HG03439 (cell line): ENCODE results near the gene CCDC97.

ENCODE experiments used
- ATAC-seq: cut with Tn5 transposase; IDR thresholded peaks from one replicate; pipeline ENCODE4 v1.9.1; 2021; ENCODE audit warnings: mild to moderate bottlenecking, moderate library complexity; ENCODE audit not compliant: unreplicated experiment

Gene CCDC97

DNA sequence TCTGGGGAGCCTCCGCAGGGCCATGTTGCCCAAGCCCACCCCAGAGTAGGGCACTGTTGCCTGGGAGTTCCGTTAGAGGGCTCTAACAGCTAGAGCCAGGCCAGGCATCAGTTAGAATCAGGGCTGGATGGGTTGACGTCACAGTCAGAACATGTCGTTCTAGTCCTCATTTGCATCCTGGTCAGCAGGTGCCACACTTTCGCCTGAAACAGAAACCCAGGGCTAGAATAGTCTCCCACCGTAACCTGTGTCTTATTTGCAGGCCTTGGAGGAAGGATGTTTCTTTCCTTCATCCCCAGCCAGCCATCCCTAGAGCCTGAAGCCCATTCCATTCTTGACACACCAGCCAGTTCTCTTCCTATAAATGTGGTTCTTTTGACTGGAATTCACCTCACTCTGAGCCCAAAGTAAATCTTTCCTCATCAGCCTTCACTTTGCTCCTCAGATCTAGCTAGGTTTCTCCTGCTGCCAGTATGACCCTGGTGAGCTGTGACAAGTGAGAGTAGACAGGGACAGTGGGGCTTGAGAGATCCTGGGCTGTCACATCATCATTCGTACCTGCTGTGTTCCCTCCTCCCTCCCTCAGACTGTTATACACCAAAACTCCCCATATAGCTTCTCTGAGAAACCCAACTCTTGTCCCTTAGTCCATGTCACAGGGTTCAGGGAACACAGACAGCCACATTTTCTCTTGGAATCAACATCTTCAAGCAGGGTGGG lies 12.2 kb upstream of the CCDC97 start:
- peak; percentile 68 for ATAC-seq

DNA sequence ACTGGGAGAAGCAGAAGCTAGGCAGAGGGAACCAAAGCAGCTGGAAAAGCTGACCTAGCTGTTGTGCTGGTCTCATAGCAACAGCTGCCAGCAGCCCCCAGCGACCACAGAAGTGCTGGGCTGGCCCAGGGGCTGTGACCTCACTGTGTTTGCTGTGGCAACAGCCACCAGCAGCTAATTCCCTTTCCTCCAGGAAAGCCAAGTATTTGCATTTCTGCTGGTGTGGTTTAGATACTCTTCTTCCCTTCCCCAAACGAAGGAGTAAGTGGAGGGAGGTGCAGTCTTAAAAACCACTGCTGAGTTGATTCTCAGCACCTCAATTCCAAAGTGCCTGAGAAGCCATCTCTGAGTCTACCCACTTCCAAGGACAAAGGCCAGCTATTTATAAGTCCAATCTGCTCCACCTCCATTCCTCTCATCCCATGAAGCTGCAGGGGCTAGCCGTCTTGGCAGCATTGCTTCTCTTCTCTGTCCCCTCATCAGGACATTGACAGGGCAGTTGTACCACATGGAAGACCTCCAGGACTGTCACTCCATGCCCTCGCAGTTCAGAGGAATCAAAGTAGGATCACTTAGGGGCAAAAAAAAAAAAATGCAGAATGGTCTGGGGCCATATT lies 11.5 kb upstream of the CCDC97 start:
- no peak for ATAC-seq

DNA sequence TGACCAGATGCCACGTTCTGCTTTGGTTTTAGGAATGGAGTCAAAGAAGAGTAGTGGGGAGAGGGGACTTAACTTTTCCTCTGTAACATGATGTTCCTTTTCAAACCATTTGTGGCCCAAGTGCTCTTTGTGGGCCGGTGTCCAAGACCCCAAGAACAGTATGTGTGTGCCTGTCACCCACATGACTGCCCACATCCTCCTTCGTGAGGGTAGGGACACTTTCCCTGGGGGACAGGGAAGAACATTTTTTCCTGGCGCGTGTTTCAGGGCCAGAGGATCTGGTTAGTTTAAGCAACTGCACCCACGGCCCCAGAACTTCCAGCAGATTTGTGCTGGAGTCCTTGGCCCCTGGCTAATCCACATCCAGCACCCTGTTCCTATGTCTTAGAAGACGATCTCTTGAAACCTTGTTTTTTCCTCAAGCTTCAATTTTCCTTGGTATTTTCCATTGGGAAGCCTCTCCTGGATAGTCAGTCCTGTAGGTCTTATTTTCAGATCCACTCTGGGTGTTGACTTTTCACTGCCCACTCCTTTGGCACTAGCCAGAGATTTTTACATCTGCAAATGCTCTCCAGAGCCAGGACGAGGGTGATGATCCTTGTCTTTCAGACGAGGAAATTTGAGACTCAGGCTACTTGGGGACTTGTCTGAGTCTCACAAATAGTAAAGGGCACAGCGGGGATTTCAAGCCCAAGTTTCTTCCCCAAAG lies 10.8 kb upstream of the CCDC97 start:
- no peak for ATAC-seq

DNA sequence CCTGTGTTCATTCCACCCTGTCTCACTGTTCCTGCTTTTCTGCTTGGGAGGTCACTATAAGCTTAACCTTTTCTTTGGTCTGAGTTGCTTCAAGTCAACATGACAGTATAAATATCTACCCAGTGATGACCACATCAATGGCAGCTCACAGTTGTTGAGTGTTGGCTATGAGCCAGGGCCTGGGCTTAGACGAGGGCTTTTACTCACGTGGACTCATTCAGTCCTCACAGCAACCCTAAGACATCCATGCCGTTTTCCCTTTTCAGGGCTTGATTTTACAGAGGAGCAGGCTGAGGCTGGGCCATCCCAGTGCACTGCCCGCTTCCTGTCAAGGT lies 10.2 kb upstream of the CCDC97 start:
- ATAC-seq = no peak

DNA sequence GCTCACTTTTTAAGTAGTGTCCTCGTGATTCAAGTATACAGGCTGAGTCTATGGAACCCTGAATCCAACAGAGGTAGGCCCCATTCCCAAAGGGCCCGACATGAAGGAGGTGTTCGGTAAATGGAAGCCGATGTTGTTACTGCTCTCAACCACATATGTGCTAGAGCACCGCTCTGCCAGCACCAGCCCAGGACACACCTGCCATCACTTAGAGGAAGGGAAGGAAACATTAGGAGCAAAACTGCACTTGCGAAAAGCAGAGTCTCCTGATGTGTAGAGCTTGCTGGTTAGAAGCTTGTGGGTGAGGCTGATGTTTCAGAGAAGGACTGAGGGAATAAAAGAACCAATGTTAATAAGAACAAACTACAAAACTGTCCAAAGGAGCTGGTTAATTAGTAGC lies 9.4 kb upstream of the CCDC97 start:
- no peak for ATAC-seq

DNA sequence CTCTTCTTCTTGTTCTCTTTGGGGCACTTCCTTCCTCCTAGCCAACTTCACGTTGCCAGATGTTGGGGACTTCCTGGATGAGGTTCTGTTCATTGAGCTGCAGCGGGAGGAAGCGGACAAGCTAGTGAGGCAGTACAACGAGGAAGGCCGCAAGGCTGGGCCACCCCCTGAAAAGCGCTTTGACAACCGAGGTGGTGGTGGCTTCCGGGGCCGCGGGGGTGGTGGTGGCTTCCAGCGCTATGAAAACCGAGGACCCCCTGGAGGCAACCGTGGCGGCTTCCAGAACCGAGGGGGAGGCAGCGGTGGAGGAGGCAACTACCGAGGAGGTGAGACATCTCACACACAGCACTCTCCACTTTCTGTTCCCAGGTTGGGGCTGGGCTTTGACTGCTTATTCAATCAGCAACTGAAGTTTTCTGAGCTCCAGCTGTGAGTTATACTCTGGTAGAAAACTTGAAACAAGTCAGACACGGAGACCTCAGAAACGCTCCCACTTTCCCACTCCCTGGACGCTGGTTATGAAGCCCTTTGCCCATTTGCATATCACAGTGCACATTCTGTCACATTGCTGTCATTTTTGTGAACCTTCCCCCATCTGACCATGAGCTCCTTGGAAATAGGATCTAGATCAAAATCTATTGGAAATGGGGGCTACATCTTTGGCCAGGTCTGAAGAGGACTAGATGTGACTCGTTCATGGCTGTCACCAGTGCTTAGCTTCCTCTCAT lies 7.2 kb upstream of the CCDC97 start:
- no peak for ATAC-seq

DNA sequence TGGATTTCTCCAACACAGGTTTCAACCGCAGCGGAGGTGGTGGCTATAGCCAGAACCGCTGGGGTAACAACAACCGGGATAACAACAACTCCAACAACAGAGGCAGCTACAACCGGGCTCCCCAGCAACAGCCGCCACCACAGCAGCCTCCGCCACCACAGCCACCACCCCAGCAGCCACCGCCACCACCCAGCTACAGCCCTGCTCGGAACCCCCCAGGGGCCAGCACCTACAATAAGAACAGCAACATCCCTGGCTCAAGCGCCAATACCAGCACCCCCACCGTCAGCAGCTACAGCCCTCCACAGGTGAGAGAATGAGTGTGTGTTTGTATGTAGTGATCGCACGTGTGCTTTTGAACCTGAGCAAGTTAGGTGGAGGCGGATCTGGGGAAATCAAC lies 6.0 kb upstream of the CCDC97 start:
- no peak for ATAC-seq

DNA sequence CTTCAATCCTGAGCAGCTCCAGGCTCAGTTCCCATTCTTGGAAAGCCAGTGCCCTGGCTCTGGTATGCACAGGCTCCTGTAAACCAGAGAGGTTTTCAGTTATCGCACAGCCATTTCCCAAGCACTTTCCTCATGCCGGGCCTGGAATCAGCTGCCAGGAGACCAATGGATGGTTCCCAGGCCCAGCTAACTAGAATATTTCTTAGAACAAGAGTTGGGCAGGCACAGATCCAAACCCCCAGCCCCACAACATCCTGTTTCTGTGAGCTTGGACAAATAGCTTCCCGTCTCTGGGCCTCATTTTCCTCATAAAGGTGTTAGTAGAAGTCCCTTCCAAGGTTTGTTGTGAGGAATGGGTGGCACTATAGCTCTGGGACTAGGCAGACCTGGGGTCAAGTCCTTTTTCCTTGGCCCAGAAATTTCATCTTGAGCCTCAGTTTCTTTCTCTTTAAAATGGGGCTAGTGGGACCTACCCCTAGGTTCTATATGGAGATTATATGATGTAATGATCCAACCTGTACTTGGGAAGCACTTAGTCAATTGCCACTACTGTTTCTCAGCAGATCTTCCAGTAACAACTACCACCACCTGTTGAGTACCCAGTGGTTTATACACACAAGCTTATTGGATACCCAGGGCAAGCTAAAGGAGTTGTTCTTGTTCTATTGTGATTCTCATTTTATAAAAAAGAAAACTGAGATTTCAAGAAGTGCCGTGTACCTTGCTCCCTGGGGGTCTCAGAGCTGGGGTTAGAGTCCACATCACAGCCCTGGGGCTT lies 5.1 kb upstream of the CCDC97 start:
- ATAC-seq = no peak

DNA sequence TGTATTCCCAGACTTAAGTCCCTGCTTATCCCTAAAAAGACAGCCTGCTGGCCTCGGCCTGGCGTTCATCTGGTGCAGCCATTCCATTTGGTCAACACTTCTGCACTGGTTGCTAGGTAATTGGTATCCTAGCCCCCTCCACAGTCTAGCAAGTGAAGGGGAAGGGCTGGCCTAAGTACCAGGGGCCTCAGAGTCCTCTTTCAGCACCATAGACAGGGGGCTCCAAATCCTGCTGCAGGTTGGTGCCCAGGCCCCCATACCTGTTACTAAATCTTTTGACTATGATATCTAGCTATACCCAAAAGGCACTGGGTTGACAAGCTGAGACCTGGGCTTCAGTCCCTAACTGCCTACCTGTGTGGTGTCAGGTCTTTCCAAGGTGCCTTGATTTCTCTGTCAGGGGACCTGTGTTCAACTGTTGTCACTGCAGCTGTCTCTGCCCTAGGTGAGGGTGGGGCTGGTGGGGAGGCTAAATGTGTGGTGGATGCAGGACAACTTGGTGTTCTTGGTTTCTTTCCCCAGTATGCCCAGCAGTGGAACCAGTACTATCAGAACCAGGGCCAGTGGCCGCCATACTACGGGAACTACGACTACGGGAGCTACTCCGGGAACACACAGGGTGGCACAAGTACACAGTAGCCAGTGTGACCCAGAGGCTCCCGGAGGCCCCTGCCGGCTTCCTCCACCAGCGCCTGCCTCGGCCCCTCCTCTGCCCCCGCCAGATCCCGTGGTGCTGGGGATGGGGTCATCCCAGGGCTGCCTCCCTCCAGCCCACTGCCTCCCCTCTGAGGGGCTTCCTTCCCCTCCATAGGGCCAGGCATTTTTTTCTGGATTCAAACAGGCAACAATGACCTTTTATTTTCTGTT lies 3.8 kb upstream of the CCDC97 start:
- ATAC-seq = no peak

DNA sequence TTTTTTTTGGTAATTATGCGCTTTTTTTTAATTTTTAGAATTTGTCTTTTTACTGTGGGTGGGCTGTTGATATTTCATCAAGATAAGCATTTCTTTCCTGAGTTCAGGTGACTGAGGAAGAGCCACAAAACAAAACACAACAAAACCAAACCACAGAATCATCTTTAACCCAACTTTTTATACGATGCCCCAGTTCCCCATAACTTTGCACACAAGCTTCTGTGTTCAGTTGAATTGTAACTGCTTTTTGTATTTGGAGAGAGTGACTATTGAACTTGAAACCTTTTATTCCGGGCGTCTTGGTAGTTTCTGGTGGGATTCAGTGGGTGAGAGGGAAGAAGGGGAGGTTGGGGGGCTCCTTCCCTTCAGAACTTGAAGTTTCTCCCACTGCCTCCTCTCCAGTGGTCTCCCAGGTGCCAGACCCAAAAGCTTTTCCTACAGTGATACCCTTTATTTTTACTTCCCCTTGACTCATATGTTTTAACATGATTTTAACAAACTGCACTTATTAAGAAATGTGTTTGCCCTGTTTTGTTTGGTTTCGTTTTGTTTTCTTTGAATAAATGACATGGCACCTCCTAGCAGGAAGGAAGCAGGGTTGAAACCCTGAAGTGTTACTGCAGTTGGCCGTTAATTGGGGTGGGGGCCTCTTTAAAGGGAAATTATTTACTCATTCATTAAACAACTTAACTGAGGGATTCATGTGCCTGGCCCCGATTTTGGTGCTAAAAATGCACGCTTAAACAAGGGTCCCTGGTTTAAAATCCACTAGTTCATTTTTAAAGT lies 2.7 kb upstream of the CCDC97 start:
- no peak for ATAC-seq

DNA sequence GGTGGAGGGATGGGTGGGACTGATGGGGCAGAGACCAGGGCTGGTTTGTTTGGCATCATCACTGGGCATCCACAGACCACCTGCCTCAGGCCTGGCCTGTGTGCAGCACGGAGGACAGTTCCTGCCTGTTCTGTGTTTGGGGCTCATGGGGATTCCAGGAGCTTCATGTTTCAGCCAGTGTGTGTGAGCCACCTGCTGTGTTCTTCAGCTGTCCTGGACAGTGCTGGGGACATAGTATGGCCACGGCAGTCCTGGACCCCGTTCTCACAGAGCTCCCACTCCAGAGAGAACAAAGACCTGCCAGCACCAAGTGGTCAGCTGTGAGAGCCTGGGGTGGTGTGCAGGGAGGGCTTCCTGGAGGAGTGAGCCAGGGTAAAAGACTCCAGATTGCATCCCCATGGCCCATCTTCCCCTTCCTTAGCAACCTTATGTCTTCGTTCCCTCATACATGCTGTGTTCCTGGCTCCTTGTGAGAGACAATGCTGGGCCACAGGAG lies 2.0 kb upstream of the CCDC97 start:
- no peak for ATAC-seq

DNA sequence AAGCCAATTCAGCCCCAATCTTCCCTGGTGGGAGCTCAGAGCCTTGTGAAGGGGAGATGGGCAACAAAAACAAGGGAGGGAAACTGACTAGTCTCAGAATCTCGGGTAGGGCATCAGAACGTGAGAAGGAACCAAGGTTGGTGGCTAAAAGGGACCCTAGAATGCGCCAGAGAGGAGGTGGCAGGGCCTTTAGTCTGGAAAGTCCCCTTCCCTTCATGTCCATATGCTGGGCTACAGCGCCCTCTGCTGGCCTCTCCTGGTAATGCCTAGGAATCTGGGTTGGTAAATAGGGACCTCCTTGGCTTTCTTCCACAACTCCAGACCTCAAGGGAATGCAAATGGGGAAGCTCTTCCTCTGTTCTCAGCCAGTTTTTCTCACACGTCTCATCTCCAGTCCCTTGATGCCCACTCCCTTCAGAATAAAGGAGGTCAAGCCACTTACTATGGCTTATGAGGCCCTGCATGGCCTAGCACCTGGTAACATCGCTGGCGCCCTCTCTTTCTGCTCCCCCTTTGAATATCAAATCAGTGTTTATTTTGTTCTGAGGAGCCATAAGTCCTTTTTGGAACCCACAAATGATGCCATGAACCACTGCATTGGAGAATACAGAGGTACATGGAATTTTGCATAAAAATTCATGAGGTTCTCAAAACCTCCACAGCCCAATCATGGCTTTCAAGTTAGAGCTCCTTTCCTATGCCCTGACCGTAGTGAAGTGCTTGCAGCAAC lies 1.4 kb upstream of the CCDC97 start:
- peak; percentile 43 for ATAC-seq

DNA sequence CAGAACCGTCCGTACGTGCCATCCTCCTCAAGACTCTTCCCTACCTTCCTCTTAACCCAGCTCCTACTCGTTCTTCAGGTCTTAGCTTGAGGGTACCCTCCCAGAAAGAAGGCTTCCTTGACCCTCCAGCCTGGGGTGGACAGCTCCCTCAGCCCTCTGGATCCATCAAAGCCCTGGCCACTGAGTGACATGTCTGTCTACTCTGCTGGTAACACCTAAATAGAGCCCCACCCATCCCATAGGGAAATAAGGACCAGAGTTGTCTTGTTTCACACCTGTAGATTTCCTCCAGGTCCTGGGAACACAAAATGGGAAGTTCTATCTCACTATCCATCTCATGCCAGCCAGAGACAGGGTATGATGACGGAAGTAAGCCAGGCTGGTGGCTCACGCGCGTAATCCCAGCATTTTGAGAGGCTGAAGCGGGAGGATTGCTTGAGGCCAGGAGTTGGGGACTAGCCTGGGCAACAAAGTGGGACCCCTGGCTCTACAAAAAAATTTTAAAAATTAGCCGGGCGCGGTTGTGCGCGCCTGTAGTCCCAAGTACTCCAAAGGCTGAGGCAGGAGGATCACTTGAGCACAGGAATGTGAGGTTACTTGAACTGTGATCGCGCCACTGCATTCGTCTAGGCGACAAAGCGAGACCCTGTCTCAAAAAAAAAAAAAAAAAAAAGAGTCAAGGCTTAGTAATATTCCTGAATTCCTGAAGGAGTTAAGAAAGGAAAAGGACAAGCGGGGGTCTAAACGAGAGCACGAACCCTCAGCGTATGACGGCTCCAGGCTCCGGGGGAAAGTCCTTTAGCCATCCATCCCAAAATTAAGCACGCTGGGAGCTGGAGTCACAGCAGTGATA lies 566 bp upstream of the CCDC97 start:
- peak; percentile 3 for ATAC-seq

DNA sequence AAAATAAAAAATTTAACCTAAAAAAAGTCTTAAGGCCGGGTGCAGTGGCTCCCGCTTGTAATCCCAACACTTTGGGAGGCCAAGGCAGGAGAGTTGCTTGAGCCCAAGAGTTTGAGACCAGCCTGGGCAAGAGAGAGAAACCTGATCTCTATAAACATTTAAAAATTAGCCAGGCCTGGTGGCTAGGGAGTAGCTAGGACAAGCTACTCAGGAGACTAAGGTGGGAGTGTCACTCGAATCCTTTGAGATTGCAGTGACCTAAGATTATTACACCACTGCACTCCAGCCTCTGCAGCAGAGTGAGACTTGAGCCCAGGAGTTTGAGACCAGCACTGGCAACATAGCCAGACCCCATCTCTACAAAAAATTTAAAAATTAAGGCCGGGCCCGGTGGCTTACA lies 1.1 kb downstream of the CCDC97 start:
- ATAC-seq = no peak

DNA sequence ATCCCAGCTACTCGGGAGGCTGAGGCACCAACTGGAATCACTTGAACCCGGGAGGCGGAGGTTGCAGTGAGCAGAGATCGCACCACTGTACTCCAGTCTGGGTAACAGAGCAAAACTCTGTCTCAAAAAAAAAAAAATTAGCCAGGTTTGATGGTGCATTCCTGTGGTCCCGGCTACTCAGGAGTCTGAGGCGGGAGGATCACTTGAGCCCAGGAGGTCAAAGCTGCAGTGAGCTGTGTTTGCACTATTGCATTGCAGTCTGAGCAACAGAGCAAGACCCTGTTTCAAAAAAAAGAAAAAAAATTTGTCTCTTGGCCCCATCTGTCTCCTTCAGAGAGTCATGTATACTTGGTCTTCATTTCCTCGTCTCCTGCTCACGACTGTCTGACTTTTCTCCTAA lies 1.6 kb downstream of the CCDC97 start:
- no peak for ATAC-seq

DNA sequence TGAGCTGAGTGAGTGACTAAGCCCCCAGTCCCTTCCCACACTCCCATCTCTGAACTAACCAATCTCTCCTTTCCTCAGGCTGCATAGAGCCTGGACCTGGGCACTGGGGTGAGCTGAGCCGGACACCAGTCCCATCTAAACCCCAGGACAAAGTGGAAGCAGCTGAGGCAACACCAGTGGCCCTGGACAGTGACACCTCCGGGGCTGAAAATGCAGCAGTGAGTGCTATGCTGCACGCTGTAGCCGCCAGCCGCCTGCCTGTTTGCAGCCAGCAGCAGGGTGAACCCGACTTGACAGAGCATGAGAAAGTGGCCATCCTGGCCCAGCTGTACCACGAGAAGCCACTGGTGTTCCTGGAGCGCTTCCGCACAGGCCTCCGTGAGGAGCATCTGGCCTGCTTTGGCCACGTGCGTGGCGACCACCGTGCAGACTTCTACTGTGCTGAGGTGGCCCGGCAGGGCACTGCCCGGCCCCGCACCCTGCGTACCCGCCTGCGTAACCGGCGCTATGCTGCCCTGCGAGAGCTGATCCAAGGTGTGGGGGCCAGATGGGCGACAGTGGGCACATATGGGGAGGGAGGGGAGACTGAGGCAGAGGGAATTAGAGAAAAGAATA lies 6.4 kb downstream of the CCDC97 start:
- ATAC-seq = no peak
